Neural cell (in vitro differentiated cells): ENCODE results near the gene MYF6. TPM values are rescaled to one million over a fixed set of nuclear protein-coding genes. Genes with fewer than 3 reads are reported as not detected.

Experiments
- H2AFZ ChIP-seq: fragments of 200-600, 300-800 bp; sonication (generic), shearing (Covaris generic); 2 replicates; pipeline ENCODE4 v1.6.0; 2014; ENCODE audit warnings: low read depth, mild to moderate bottlenecking, antibody characterized with exemption, low read length, moderate library complexity
- H3F3A ChIP-seq: fragments of 200-600 bp; shearing (Covaris generic); 2 replicates; pipeline ENCODE4 v1.6.1; 2016; ENCODE audit warnings: mild to moderate bottlenecking, moderate library complexity, mixed read lengths, antibody characterized with exemption, low read length; ENCODE audit not compliant: insufficient read depth, poor library complexity, severe bottlenecking
- H3K27ac ChIP-seq: fragments of 200-600, 300-800 bp; sonication (generic), shearing (Covaris generic); 2 replicates; pipeline ENCODE4 v1.5.1; 2014; ENCODE audit warnings: mild to moderate bottlenecking, low read length, moderate library complexity
- H3K27me3 ChIP-seq: fragments of 300-800, 200-600 bp; sonication (generic), shearing (Covaris generic); 2 replicates; pipeline ENCODE4 v1.6.0; 2014; ENCODE audit warnings: mild to moderate bottlenecking, low read depth, low read length, moderate library complexity; ENCODE audit not compliant: insufficient read depth
- H3K36me3 ChIP-seq: fragments of 300-800, 200-600 bp; sonication (generic), shearing (Covaris generic); 2 replicates; pipeline ENCODE4 v1.5.1; 2014; ENCODE audit warnings: mild to moderate bottlenecking, antibody characterized with exemption, low read length, moderate library complexity; ENCODE audit not compliant: insufficient read depth
- H3K4me2 ChIP-seq: fragments of 300-800, 200-600 bp; sonication (generic), shearing (Covaris generic); 2 replicates; pipeline ENCODE4 v1.6.0; 2014; ENCODE audit warnings: mild to moderate bottlenecking, low read length
- H3K4me3 ChIP-seq: fragments of 300-800, 200-600 bp; sonication (generic), shearing (Covaris generic); 2 replicates; pipeline ENCODE4 v1.5.1; 2014; ENCODE audit warnings: mild to moderate bottlenecking, low read length, moderate library complexity
- H3K79me2 ChIP-seq: fragments of 200-600 bp; shearing (Covaris generic); replicated peaks from 2 replicates; pipeline ENCODE4 v1.6.0; 2014; ENCODE audit warnings: mild to moderate bottlenecking, low read length, moderate library complexity; ENCODE audit not compliant: insufficient read depth
- H3K9ac ChIP-seq: fragments of 300-800, 200-600 bp; sonication (generic), shearing (Covaris generic); 2 replicates; pipeline ENCODE4 v1.6.1; 2016; ENCODE audit warnings: mild to moderate bottlenecking, low read length, mixed read lengths
- H3K9me2 ChIP-seq: fragments of 200-600 bp; shearing (Covaris generic); 2 replicates; pipeline ENCODE4 v1.6.1; 2016; ENCODE audit warnings: mild to moderate bottlenecking, low read length, mixed read lengths; ENCODE audit not compliant: insufficient read depth
- H3K9me3 ChIP-seq: fragments of 200-600, 300-800 bp; sonication (generic), shearing (Covaris generic); 2 replicates; pipeline ENCODE4 v1.6.1; 2016; ENCODE audit warnings: mild to moderate bottlenecking, mixed run types, low read length, moderate library complexity, mixed read lengths
- H4K20me1 ChIP-seq: fragments of 200-600 bp; shearing (Covaris generic); 2 replicates; pipeline ENCODE4 v1.6.1; 2016; ENCODE audit warnings: mild to moderate bottlenecking, mixed run types; ENCODE audit not compliant: insufficient read depth
- CTCF ChIP-seq: fragments of 450-650 bp; IDR thresholded peaks from 2 replicates; pipeline ENCODE4 v1.5.1; 2014; ENCODE audit warnings: antibody characterized with exemption, mild to moderate bottlenecking, moderate library complexity; ENCODE audit not compliant: poor library complexity, severe bottlenecking
- EP300 ChIP-seq: fragments of 450-650 bp; conservative IDR thresholded peaks from 2 replicates; pipeline ENCODE4 v1.6.1; 2014; ENCODE audit warnings: antibody characterized with exemption, mild to moderate bottlenecking, moderate library complexity; ENCODE audit not compliant: poor library complexity, severe bottlenecking
- EZH2 ChIP-seq: fragments of 200-600, 300-800 bp; shearing (Covaris generic), sonication (generic); IDR thresholded peaks from 2 replicates; pipeline ENCODE4 v1.6.1; 2014; ENCODE audit warnings: antibody characterized with exemption, low read length, borderline replicate concordance, mild to moderate bottlenecking; ENCODE audit not compliant: insufficient read depth, poor library complexity, severe bottlenecking
- MXI1 ChIP-seq: fragments of 450-650 bp; conservative IDR thresholded peaks from 2 replicates; pipeline ENCODE4 v1.6.1; 2014; ENCODE audit warnings: antibody characterized with exemption, mild to moderate bottlenecking; ENCODE audit not compliant: poor library complexity, severe bottlenecking
- POLR2AphosphoS5 ChIP-seq: IDR thresholded peaks from 2 replicates; pipeline ENCODE4 v1.6.1; 2012
- RAD21 ChIP-seq: fragments of 450-650 bp; conservative IDR thresholded peaks from 2 replicates; pipeline ENCODE4 v1.6.1; 2014; ENCODE audit warnings: antibody characterized with exemption, mild to moderate bottlenecking, moderate library complexity
- REST ChIP-seq: IDR thresholded peaks from 2 replicates; pipeline ENCODE4 v1.6.1; 2012; ENCODE audit warnings: borderline replicate concordance
- SMC3 ChIP-seq: fragments of 450-650 bp; conservative IDR thresholded peaks from 2 replicates; pipeline ENCODE4 v1.6.1; 2014; ENCODE audit warnings: antibody characterized with exemption, mild to moderate bottlenecking, moderate library complexity; ENCODE audit not compliant: poor library complexity
- TAF1 ChIP-seq: IDR thresholded peaks from 2 replicates; pipeline ENCODE4 v1.6.1; 2012; ENCODE audit warnings: low read depth
- polyA plus RNA-seq: library from polyadenylated mRNA; depleted of rRNA; stranded (reverse); fragments of >200 nt; gene quantifications from 2 replicates; pipeline ENCODE4 v1.2.3, GENCODE V29; 2014

Gene MYF6
- polyA plus RNA-seq, 1 donor from 2014 or later = not detected

GRCh38 chr12:80754274-80754673, 46.8 kb downstream of the MYF6 start:
- H3K36me3 ChIP-seq = no peaks in the 10 kb centered on the region
- H3K79me2 ChIP-seq = no peaks in the 10 kb centered on the region
- H3K9me2 ChIP-seq = no peaks in the 10 kb centered on the region
- H3K9me3 ChIP-seq = no peaks in the 10 kb centered on the region
- H3K9ac ChIP-seq = no peak overlapping the region
- no peak overlapping the region for H3K27ac ChIP-seq
- no peak overlapping the region for H3K4me2 ChIP-seq
- no peaks in the 10 kb centered on the region for H4K20me1 ChIP-seq
- H3K27me3 ChIP-seq = no peaks in the 10 kb centered on the region
- H3F3A ChIP-seq = no peaks in the 10 kb centered on the region
- TF ChIP-seq CTCF (no peak), RAD21 (no peak), MXI1 (no peak), REST (no peak), TAF1 (no peak), EP300 (no peak), SMC3 (no peak), EZH2 (no peak), POLR2AphosphoS5 (no peak)
- no peak overlapping the region for H2AFZ ChIP-seq
- H3K4me3 ChIP-seq = no peak overlapping the region

- H3K9me3 ChIP-seq = no peaks in the 10 kb centered on the region
Measured at GRCh38 chr12:80756875-80757274, 49.4 kb downstream of the MYF6 start.

More at GRCh38 chr12:80756875-80757274, 49.4 kb downstream of the MYF6 start:
- TF ChIP-seq RAD21 = no peak
- no peak for TF ChIP-seq MXI1
- TF ChIP-seq EZH2 = no peak
- Histone ChIP-seq H4K20me1 (no peaks in the 10 kb centered on the region), H2AFZ (no peak overlapping the region), H3K27me3 (no peaks in the 10 kb centered on the region), H3K9ac (no peak overlapping the region), H3K36me3 (no peaks in the 10 kb centered on the region), H3K4me2 (no peak overlapping the region), H3F3A (no peaks in the 10 kb centered on the region), H3K79me2 (no peaks in the 10 kb centered on the region), H3K9me2 (no peaks in the 10 kb centered on the region), H3K27ac (no peak overlapping the region), H3K4me3 (no peak overlapping the region)

Other genes starting within 250 kb of the MYF6 start
- gene MYF5, start 9.3 kb downstream of the MYF6 start, polyA plus RNA-seq = not detected in 2 replicates
- 31.5 and 36.4 TPM in 2 replicates for gene LIN7A, start 230.3 kb downstream of the MYF6 start, polyA plus RNA-seq